WTC11 (cell line): Measurements from ENCODE around the gene UPK3A.

Experiments
- ATF1 ChIP-seq: sonication (generic); formaldehyde crosslinking; IDR thresholded peaks from 2 replicates; pipeline ENCODE4 v1.8.1; 2023; ENCODE audit warnings: mild to moderate bottlenecking, moderate library complexity, missing genetic modification reagents
- ATF6 ChIP-seq: sonication (generic); formaldehyde crosslinking; IDR thresholded peaks from 2 replicates; pipeline ENCODE4 v1.8.1; 2023; ENCODE audit warnings: mild to moderate bottlenecking, missing genetic modification reagents
- CREM ChIP-seq: sonication (generic); formaldehyde crosslinking; IDR thresholded peaks from 2 replicates; pipeline ENCODE4 v1.8.1; 2022; ENCODE audit warnings: mild to moderate bottlenecking, missing genetic modification reagents, moderate library complexity
- CTCF ChIP-seq: fragments of 200-600 bp; IDR thresholded peaks from 2 replicates; pipeline ENCODE4 v1.8.0; 2022; ENCODE audit warnings: antibody characterized with exemption
- E2F1 ChIP-seq: sonication (generic); formaldehyde crosslinking; IDR thresholded peaks from 2 replicates; pipeline ENCODE4 v1.8.0; 2022; ENCODE audit warnings: mild to moderate bottlenecking, missing genetic modification reagents
- FOXJ3 ChIP-seq: sonication (generic); formaldehyde crosslinking; IDR thresholded peaks from 2 replicates; pipeline ENCODE4 v1.9.0; 2021; ENCODE audit warnings: missing genetic modification reagents, mild to moderate bottlenecking, borderline replicate concordance
- MAX ChIP-seq: sonication (generic); formaldehyde crosslinking; IDR thresholded peaks from 2 replicates; pipeline ENCODE4 v1.8.0; 2022; ENCODE audit warnings: mild to moderate bottlenecking, missing genetic modification reagents
- NFYB ChIP-seq: sonication (generic); formaldehyde crosslinking; conservative IDR thresholded peaks from 2 replicates; pipeline ENCODE4 v1.8.0; 2022; ENCODE audit warnings: low read depth, missing genetic modification reagents
- NR2C2 ChIP-seq: sonication (generic); formaldehyde crosslinking; IDR thresholded peaks from 2 replicates; pipeline ENCODE4 v1.8.0; 2022; ENCODE audit warnings: mild to moderate bottlenecking, missing genetic modification reagents
- SMAD3 ChIP-seq: sonication (generic); formaldehyde crosslinking; IDR thresholded peaks from 2 replicates; pipeline ENCODE4 v1.8.0; 2022; ENCODE audit warnings: missing genetic modification reagents, mild to moderate bottlenecking, borderline replicate concordance
- SP1 ChIP-seq: sonication (generic); formaldehyde crosslinking; conservative IDR thresholded peaks from 2 replicates; pipeline ENCODE4 v1.8.1; 2022; ENCODE audit warnings: missing genetic modification reagents
- ZBTB43 ChIP-seq: sonication (generic); formaldehyde crosslinking; IDR thresholded peaks from 2 replicates; pipeline ENCODE4 v1.8.1; 2023; ENCODE audit warnings: mild to moderate bottlenecking, missing genetic modification reagents
- ZNF232 ChIP-seq: sonication (generic); formaldehyde crosslinking; IDR thresholded peaks from 2 replicates; pipeline ENCODE4 v1.8.0; 2022; ENCODE audit warnings: mild to moderate bottlenecking, missing genetic modification reagents

DNA sequence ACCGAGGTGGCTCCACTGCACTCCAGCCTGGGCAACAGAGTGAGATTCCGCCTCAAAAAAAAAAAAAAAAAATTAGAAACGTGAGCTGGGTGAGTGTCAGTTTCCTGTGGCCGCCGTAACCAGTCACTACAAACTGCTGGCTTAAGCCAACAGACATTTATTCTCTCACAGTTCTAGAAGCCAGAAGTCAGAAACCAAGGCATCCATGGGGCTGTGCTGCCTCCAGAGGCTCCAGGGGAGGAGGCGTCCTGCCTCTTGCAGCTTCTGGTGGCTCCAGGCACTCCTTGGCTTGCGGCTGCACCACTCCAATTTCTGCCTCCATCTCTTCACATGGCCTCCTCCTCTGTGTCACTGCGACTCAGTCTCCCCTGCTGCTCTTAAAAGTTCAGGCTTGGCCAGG is 32.9 kb upstream of the UPK3A start:
- TF ChIP-seq CTCF (no peak), SMAD3 (no peak), NR2C2 (CRISPR knock-in tag) (no peak), SP1 (no peak), FOXJ3 (no peak), ATF1 (CRISPR knock-in tag) (no peak), E2F1 (CRISPR knock-in tag) (no peak), NFYB (CRISPR knock-in tag) (no peak), MAX (no peak), CREM (CRISPR knock-in tag) (no peak), ZNF232 (CRISPR knock-in tag) (no peak), ZBTB43 (CRISPR knock-in tag) (no peak), ATF6 (CRISPR knock-in tag) (no peak)
